HUDEP-2 (cell line): ENCODE data around the gene C19orf81.

Source experiments
- DNase-seq, 76 experiments: peaks; one replicate each; lab custom pipeline; 2025; ENCODE audit not compliant: unreplicated experiment in 76 of 76; lab: John Stamatoyannopoulos, UW

The C19orf81 gene

GRCh38 chr19:50628551-50628950, 20.7 kb upstream of the C19orf81 start:
- no peak for DNase-seq

GRCh38 chr19:50629194-50629593, 20.1 kb upstream of the C19orf81 start:
- DNase-seq: no peak

GRCh38 chr19:50629801-50630200, 19.4 kb upstream of the C19orf81 start:
- DNase-seq: no peak

GRCh38 chr19:50632151-50632835, 17.0 kb upstream of the C19orf81 start:
- no peak for DNase-seq

- DNase-seq: no peak
Observed at GRCh38 chr19:50633359-50633758, 15.9 kb upstream of the C19orf81 start.

- DNase-seq: no peak
Observed at GRCh38 chr19:50633973-50634372, 15.3 kb upstream of the C19orf81 start.

- DNase-seq: no peak
Observed at GRCh38 chr19:50636317-50637085, 12.7 kb upstream of the C19orf81 start.

- DNase-seq: no peak
Observed at GRCh38 chr19:50638600-50638999, 10.6 kb upstream of the C19orf81 start.

- peak in 36 of 76 experiments; percentile 10 to 66 (median 24) for DNase-seq
Observed at GRCh38 chr19:50639121-50640112, 9.8 kb upstream of the C19orf81 start, which contains the start of gene SYT3. Gene SYT3 (minus strand): TSS chr19:50639881. CDS start chr19:50637411, 2,470 bp downstream.

GRCh38 chr19:50640368-50640767, 8.9 kb upstream of the C19orf81 start:
- DNase-seq: no peak

GRCh38 chr19:50644315-50644915, 4.8 kb upstream of the C19orf81 start:
- no peak for DNase-seq

GRCh38 chr19:50645107-50645506, 4.1 kb upstream of the C19orf81 start:
- no peak for DNase-seq

GRCh38 chr19:50646074-50646807, 3.0 kb upstream of the C19orf81 start:
- DNase-seq: peak in 62 of 76 experiments; percentile 12 to 84 (median 64)

GRCh38 chr19:50647879-50648615, 1.2 kb upstream of the C19orf81 start:
- DNase-seq: no peak

GRCh38 chr19:50648659-50649058, 586 bp upstream of the C19orf81 start:
- DNase-seq: no peak

- no peak for DNase-seq
Observed at GRCh38 chr19:50651174-50651573, 1.9 kb downstream of the C19orf81 start.

- DNase-seq: no peak
Observed at GRCh38 chr19:50652722-50653121, 3.5 kb downstream of the C19orf81 start.

- no peak for DNase-seq
Observed at GRCh38 chr19:50654882-50655281, 5.6 kb downstream of the C19orf81 start.

- DNase-seq: no peak
Observed at GRCh38 chr19:50657222-50657669, 8.0 kb downstream of the C19orf81 start.
